Measurements from ENCODE around the gene ARNT2. TPM values are rescaled to one million over a fixed set of nuclear protein-coding genes. Genes with fewer than 3 reads are reported as not detected.

Gene ARNT2
- total and polyA plus RNA-seq, 12 donors, result 2.0 to 6.4 (median 3.5) TPM

GRCh38 chr15:80514071-80514780 lies 110.0 kb downstream of the ARNT2 start:
- TF ChIP-seq CTCF (IDR thresholded peaks at IDR 0.05) (no peak), POLR2A (IDR thresholded peaks at IDR 0.05) (no peak)
- 94 to 98% (median 95%) methylated on average over 10 of the region's 10 CpGs for WGBS, 4 donors
- no peak for DNase-seq
- Histone ChIP-seq H3K9me3 (replicated peaks in 1 of 3) (no peaks in the 10 kb centered on the region), H3K27me3 (no peaks in the 10 kb centered on the region), H3K4me3 (no peak overlapping the region), H3K36me3 (replicated peaks in 1 of 2) (no peaks in the 10 kb centered on the region), H3K27ac (no peak overlapping the region), H3K4me1 (replicated peaks in 1 of 2) (no peaks in the 10 kb centered on the region)
- intact Hi-C loops (cut with DNase I), result loop anchor here in 1 of 2 donors (5.0 kb wide), 1 partner anchor 57 kb away; no protein-coding TSS in a partner anchor

- H3K4me3 ChIP-seq, result no peak overlapping the region
- no peaks in the 10 kb centered on the region for H3K4me1 ChIP-seq (replicated peaks in 1 of 2)
- no peaks in the 10 kb centered on the region for H3K36me3 ChIP-seq (replicated peaks in 1 of 2)
- TF ChIP-seq POLR2A (IDR thresholded peaks at IDR 0.05), result no peak
- TF ChIP-seq CTCF (IDR thresholded peaks at IDR 0.05), result no peak
- no peak overlapping the region for H3K27ac ChIP-seq
- intact Hi-C loops (cut with DNase I), result no loop called here
- H3K27me3 ChIP-seq, result no peaks in the 10 kb centered on the region
- DNase-seq, result no peak
- H3K9me3 ChIP-seq (replicated peaks in 1 of 3), result no peaks in the 10 kb centered on the region
These were observed 113.1 kb downstream of the ARNT2 start for GRCh38 chr15:80517290-80517689.

- TF ChIP-seq CTCF (IDR thresholded peaks at IDR 0.05) (no peak), POLR2A (IDR thresholded peaks at IDR 0.05) (no peak)
- no peaks in the 10 kb centered on the region for H3K36me3 ChIP-seq (replicated peaks in 1 of 2)
- H3K4me3 ChIP-seq, result no peak overlapping the region
- no peaks in the 10 kb centered on the region for H3K4me1 ChIP-seq (replicated peaks in 1 of 2)
- no peak overlapping the region for H3K27ac ChIP-seq
- WGBS, 4 donors, result 86 to 100% (median 96%) methylated on average over 1 of the region's 1 CpG
- DNase-seq, result no peak
- H3K27me3 ChIP-seq, result no peaks in the 10 kb centered on the region
- intact Hi-C loops (cut with DNase I), result no loop called here
- H3K9me3 ChIP-seq (replicated peaks in 1 of 3), result no peaks in the 10 kb centered on the region
These were observed 114.3 kb downstream of the ARNT2 start for GRCh38 chr15:80518522-80518921.

DNA sequence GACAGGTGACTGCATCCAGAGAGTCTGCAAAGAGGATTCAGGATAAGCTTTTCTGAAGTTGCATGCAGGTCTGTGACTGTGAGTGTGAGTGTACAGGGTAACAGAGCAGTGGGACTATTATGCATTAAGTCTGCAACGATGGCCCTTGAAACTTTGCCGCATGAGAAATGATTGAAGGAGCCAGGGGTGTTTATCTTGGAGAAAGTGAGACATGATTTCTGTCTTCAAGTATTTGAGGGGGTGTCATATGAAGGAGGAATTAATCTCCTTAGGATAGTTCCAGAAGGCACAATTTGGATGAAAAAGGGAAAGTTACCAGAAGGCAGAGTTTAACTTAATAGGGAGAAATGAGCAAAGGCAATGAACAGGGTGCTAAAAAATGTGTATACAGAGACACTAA lies 119.6 kb downstream of the ARNT2 start:
- Histone ChIP-seq H3K27me3 (no peaks in the 10 kb centered on the region), H3K9me3 (replicated peaks in 1 of 3) (no peaks in the 10 kb centered on the region), H3K27ac (no peak overlapping the region), H3K4me1 (replicated peaks in 1 of 2) (no peaks in the 10 kb centered on the region), H3K4me3 (no peak overlapping the region), H3K36me3 (replicated peaks in 1 of 2) (no peaks in the 10 kb centered on the region)
- DNase-seq, result no peak
- intact Hi-C loops (cut with DNase I), result no loop called here
- 75 to 90% (median 81%) methylated on average over 2 of the region's 2 CpGs for WGBS, 4 donors
- no peak for TF ChIP-seq POLR2A (IDR thresholded peaks at IDR 0.05)
- no peak for TF ChIP-seq CTCF (IDR thresholded peaks at IDR 0.05)
